ENCODE results near the gene TMEM204. TPM values are rescaled to one million over a fixed set of nuclear protein-coding genes. Genes with fewer than 3 reads are reported as not detected.
"Not testable (repeated sequence)": the region's sequence is repeated elsewhere in the genome, so short reads cannot be mapped to it uniquely, and the experiment has no call there.

TMEM204 gene
- total RNA-seq, 2 donors from 2014 or later: 14.3 to 22.5 TPM

DNA sequence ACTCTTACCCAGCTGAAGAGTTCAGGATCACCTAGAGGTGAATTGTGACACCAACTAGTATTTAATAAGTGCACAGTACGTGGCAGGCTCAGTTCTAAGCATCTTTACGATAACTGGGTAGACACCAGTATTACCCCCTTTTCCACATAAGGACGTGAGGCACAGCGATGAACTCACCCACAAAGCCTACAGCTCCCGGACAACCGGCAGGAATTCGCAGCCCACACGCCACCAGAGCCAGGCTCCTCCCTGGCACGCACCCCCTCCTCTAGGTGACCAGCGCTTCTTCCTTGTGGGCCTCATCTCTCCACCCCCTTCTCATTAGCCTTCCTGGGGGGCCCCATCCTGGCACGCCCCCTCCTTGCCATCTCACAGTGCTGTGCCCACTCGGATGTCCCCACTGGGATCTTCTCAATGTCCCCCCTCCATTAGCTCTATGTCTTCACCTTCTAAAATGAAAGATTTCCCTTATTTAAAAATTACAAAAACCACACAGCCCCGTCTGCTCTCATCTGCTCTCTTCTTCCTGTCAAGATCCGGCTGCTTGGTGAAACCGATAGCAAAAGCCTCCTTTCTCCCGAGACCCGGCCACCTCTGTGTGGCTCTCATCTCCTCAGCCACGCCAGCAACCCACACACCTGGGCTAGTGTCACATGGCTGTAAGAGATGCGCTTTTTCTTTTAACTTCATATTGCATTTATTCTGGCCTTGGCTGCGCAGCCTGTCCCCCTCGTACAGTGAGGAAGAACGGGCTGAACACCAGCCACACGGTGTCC lies 57.7 kb downstream of the TMEM204 start:
- Mint-ChIP-seq H3K27me3 (no peaks in the 10 kb centered on the region), H3K4me3 (no peak overlapping the region), H3K27ac (no peak overlapping the region), H3K9me3 (no peaks in the 10 kb centered on the region), H3K36me3 (ENCODE audit: low read depth) (no peaks in the 10 kb centered on the region), H3K4me1 (no peaks in the 10 kb centered on the region)
- ATAC-seq (replicated peaks): no peak

DNA sequence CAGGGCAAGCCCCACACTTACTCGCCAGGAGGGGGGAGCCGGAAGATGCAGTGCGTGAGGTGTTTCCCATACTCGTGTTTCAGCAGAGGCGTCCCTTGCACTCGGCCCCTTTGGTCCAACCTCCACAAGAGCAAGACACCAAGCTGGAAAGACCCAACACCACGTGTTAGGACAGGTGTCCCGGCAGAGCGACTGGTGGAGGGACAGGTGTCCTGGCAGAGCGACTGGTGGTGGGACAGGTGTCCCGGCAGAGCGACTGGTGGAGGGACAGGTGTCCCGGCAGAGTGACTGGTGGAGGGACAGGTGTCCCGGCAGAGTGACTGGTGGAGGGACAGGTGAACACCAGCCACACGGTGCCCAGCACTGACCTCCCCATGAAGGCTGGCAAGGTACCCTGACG lies 59.0 kb downstream of the TMEM204 start:
- Mint-ChIP-seq H3K27ac (no peak overlapping the region), H3K4me3 (no peak overlapping the region), H3K4me1 (no peaks in the 10 kb centered on the region), H3K27me3 (no peaks in the 10 kb centered on the region), H3K36me3 (ENCODE audit: low read depth) (no peaks in the 10 kb centered on the region), H3K9me3 (no peaks in the 10 kb centered on the region)
- ATAC-seq (replicated peaks): no peak

- not testable (repeated sequence) for H3K4me3 Mint-ChIP-seq; ATAC-seq (replicated peaks); H3K27ac Mint-ChIP-seq; H3K9me3 Mint-ChIP-seq; H3K27me3 Mint-ChIP-seq; H3K4me1 Mint-ChIP-seq; H3K36me3 Mint-ChIP-seq (ENCODE audit: low read depth)
These were observed 62.0 kb downstream of the TMEM204 start for GRCh38 chr16:1595511-1595910.

DNA sequence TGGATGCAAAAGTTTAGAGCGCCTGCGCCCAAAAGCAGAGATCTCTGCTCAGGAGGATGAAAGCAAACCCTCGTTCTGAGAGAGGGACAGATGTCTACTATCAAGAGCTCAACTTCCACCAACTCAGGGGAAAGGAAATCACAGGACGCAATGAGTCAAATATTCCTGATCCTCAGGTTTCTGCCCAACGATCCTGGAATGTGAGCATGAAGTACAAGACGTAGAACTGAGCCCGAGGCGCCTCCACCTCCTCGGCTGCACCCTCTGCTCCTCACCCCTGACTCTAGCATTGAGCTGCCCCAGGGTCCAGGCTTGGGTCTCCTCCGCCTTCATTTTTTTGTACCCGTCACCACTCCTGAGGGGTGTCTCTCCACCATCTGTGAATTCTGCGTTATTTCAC lies 63.0 kb downstream of the TMEM204 start:
- no peaks in the 10 kb centered on the region for H3K9me3 Mint-ChIP-seq
- no peaks in the 10 kb centered on the region for H3K27me3 Mint-ChIP-seq
- no peak for ATAC-seq (replicated peaks)
- H3K27ac Mint-ChIP-seq: no peak overlapping the region
- no peaks in the 10 kb centered on the region for H3K4me1 Mint-ChIP-seq
- H3K36me3 Mint-ChIP-seq (ENCODE audit: low read depth): no peaks in the 10 kb centered on the region
- no peak overlapping the region for H3K4me3 Mint-ChIP-seq

GRCh38 chr16:1597154-1597553 lies 63.7 kb downstream of the TMEM204 start:
- Mint-ChIP-seq H3K9me3 (no peaks in the 10 kb centered on the region), H3K27ac (no peak overlapping the region), H3K36me3 (ENCODE audit: low read depth) (no peaks in the 10 kb centered on the region), H3K4me3 (no peak overlapping the region), H3K27me3 (no peaks in the 10 kb centered on the region), H3K4me1 (no peaks in the 10 kb centered on the region)
- ATAC-seq (replicated peaks): no peak

- Mint-ChIP-seq H3K9me3 (no peaks in the 10 kb centered on the region), H3K27ac (no peak overlapping the region), H3K4me3 (no peak overlapping the region), H3K36me3 (ENCODE audit: low read depth) (no peaks in the 10 kb centered on the region), H3K4me1 (no peaks in the 10 kb centered on the region), H3K27me3 (no peaks in the 10 kb centered on the region)
- ATAC-seq (replicated peaks): no peak
These were observed 67.6 kb downstream of the TMEM204 start for GRCh38 chr16:1601031-1601430.

GRCh38 chr16:1601489-1601888 lies 68.0 kb downstream of the TMEM204 start:
- no peaks in the 10 kb centered on the region for H3K9me3 Mint-ChIP-seq
- no peak for ATAC-seq (replicated peaks)
- no peaks in the 10 kb centered on the region for H3K4me1 Mint-ChIP-seq
- H3K36me3 Mint-ChIP-seq (ENCODE audit: low read depth): peaks cover under 1% of the 10 kb centered on the region
- no peaks in the 10 kb centered on the region for H3K27me3 Mint-ChIP-seq
- H3K4me3 Mint-ChIP-seq: no peak overlapping the region
- no peak overlapping the region for H3K27ac Mint-ChIP-seq

- no peak overlapping the region for H3K4me3 Mint-ChIP-seq
- H3K27me3 Mint-ChIP-seq: no peaks in the 10 kb centered on the region
- no peaks in the 10 kb centered on the region for H3K4me1 Mint-ChIP-seq
- ATAC-seq (replicated peaks): no peak
- H3K27ac Mint-ChIP-seq: no peak overlapping the region
- H3K36me3 Mint-ChIP-seq (ENCODE audit: low read depth): peaks cover 6% of the 10 kb centered on the region
- H3K9me3 Mint-ChIP-seq: no peaks in the 10 kb centered on the region
These were observed 68.8 kb downstream of the TMEM204 start for GRCh38 chr16:1602285-1602684.

Other genes starting within 250 kb of the TMEM204 start
- gene UBE2I, start 224.0 kb upstream of the TMEM204 start, total RNA-seq: 100 to 1,000 TPM; 204 to 206 TPM
- gene BAIAP3, start 200.0 kb upstream of the TMEM204 start, total RNA-seq: 1 to 10 TPM in 1 of 2 donors, under 1 TPM in 1; 0.71 to 2.2 TPM
- 10 to 100 TPM; 36.7 to 64.2 TPM for gene TSR3, start 181.8 kb upstream of the TMEM204 start, total RNA-seq
- 10 to 100 TPM; 22.6 to 24.4 TPM for gene GNPTG, start 181.7 kb upstream of the TMEM204 start, total RNA-seq
- gene UNKL, start 119.0 kb upstream of the TMEM204 start, total RNA-seq: 10 to 100 TPM; 36.4 to 76.4 TPM
- gene UQCC4, start 112.9 kb upstream of the TMEM204 start, total RNA-seq: 10 to 100 TPM; 12.1 to 23.1 TPM
- not detected for gene PERCC1, start 102.6 kb upstream of the TMEM204 start, total RNA-seq
- gene CCDC154, start 89.1 kb upstream of the TMEM204 start, total RNA-seq: 1 to 10 TPM; 2.1 to 3.7 TPM
- gene CLCN7, start 58.6 kb upstream of the TMEM204 start, total RNA-seq: 10 to 100 TPM; 44.8 to 63.9 TPM
- gene PTX4, start 44.7 kb upstream of the TMEM204 start, total RNA-seq: not detected
- gene TELO2, start 40.3 kb upstream of the TMEM204 start, total RNA-seq: 10 to 100 TPM; 49.2 to 67.9 TPM
- gene IFT140, start 78.4 kb downstream of the TMEM204 start, total RNA-seq: 10 to 100 TPM; 11.9 to 19.9 TPM
- gene CRAMP1, start 78.7 kb downstream of the TMEM204 start, total RNA-seq: 10 to 100 TPM; 12.0 to 20.6 TPM
- gene JPT2, start 144.6 kb downstream of the TMEM204 start, total RNA-seq: 10 to 100 TPM; 55.9 to 85.1 TPM
- gene MAPK8IP3, start 172.5 kb downstream of the TMEM204 start, total RNA-seq: 100 to 1,000 TPM in 1 of 2 donors, 10 to 100 TPM in 1; 59.9 to 106 TPM
- 10 to 100 TPM; 39.3 to 39.9 TPM for gene NME3, start 237.9 kb downstream of the TMEM204 start, total RNA-seq
- 10 to 100 TPM; 37.6 to 39.6 TPM for gene EME2, start 239.1 kb downstream of the TMEM204 start, total RNA-seq
- 100 to 1,000 TPM in 1 of 2 donors, 10 to 100 TPM in 1; 80.8 to 190 TPM for gene MRPS34, start 239.5 kb downstream of the TMEM204 start, total RNA-seq
- gene SPSB3, start 248.9 kb downstream of the TMEM204 start, total RNA-seq: 10 to 100 TPM; 20.3 to 21.1 TPM
- gene NUBP2, start 249.3 kb downstream of the TMEM204 start, total RNA-seq: 10 to 100 TPM; 32.6 to 58.8 TPM

All from activated T-helper 17 cell treated with anti-CD3 and anti-CD28 coated beads, Interleukin-2, amount 50 U/mL, for 72 hours (primary cell).